B cell (primary cell): ENCODE data around the gene EXD3. TPM values are rescaled to one million over a fixed set of nuclear protein-coding genes. Genes with fewer than 3 reads are reported as not detected.
A peak's percentile ranks its signal among the peaks of the same experiment; 100 is the strongest.

Experiments used
- ATAC-seq: fragments of 200-7000 bp; cut with Tn5 transposase; one replicate; pipeline ENCODE4 v1.10.0; 2021; ENCODE audit warnings: low read depth, mild to moderate bottlenecking, moderate number of reproducible peaks, moderate library complexity
- CTCF ChIA-PET: fragments of 350-600 bp; sonication (Branson Sonifier 250); formaldehyde crosslinking; loops from one replicate; lab custom pipeline; 2021; ENCODE audit warnings: antibody characterized with exemption, inconsistent platforms; lab: Charles Lee
- POLR2A ChIA-PET: fragments of 350-600 bp; sonication (Branson Sonifier 250); formaldehyde crosslinking; loops from one replicate; lab custom pipeline; 2021; ENCODE audit warnings: antibody characterized with exemption; lab: Charles Lee
- DNase-seq: peaks from one replicate; pipeline ENCODE4 v3.0.0; 2013
- H2AFZ ChIP-seq: 2 replicates; pipeline ENCODE4 v1.6.1; 2012; ENCODE audit warnings: mild to moderate bottlenecking, low read depth, low read length; ENCODE audit not compliant: insufficient read depth, poor library complexity, severe bottlenecking
- H3K27ac ChIP-seq, 2 donors: 1 replicate in 1 of 2; 2 replicates in 1 of 2; pipeline ENCODE4 v1.5.1; 2012 to 2013; ENCODE audit warnings: low read length in 2 of 2, mild to moderate bottlenecking in 2 of 2, moderate library complexity in 1 of 2
- H3K27me3 ChIP-seq, 4 experiments: fragments of 200-600 bp in 1 of 4; sonication (generic) in 1 of 4; replicated peaks in 1 of 4; 1 replicate in 2 of 4; 2 replicates in 2 of 4; pipeline versions ENCODE4 v1.6.1 to v1.7.0; 2013 to 2016; ENCODE audit warnings: low read length in 3 of 4, mild to moderate bottlenecking in 2 of 4, mixed read lengths in 1 of 4, moderate library complexity in 1 of 4; ENCODE audit not compliant: insufficient read depth in 4 of 4, control insufficient read depth in 3 of 4; ENCODE audit errors: control extremely low read depth in 1 of 4
- H3K36me3 ChIP-seq, 2 experiments: replicated peaks in 1 of 2; 1 replicate in 1 of 2; 2 replicates in 1 of 2; pipeline versions ENCODE4 v1.6.1 to v1.7.1; 2013; ENCODE audit warnings: low read length in 1 of 2; ENCODE audit not compliant: insufficient read depth in 2 of 2, control insufficient read depth in 1 of 2; ENCODE audit errors: control extremely low read depth in 1 of 2, extremely low read depth in 1 of 2
- H3K4me1 ChIP-seq, 2 donors: fragments of 200-600 bp in 1 of 2; sonication (generic) in 1 of 2; 1 replicate in 1 of 2; 2 replicates in 1 of 2; pipeline versions ENCODE4 v1.5.1 to v1.6.1; 2013 to 2017; ENCODE audit warnings: low read length in 2 of 2; ENCODE audit not compliant: control insufficient read depth in 2 of 2, insufficient read depth in 2 of 2
- H3K4me2 ChIP-seq: replicated peaks from 2 replicates; pipeline ENCODE3; 2012; ENCODE audit warnings: mild to moderate bottlenecking, low read depth, low read length; ENCODE audit not compliant: poor library complexity, severe bottlenecking
- H3K4me3 ChIP-seq, 5 experiments: fragments of 200-600 bp in 1 of 5; sonication (generic) in 1 of 5; 1 replicate in 3 of 5; 2 replicates in 2 of 5; pipeline versions ENCODE4 v1.5.1 to v1.7.0; 2011 to 2016; ENCODE audit warnings: low read length in 4 of 5, mild to moderate bottlenecking in 4 of 5, low read depth in 2 of 5, control low read depth in 1 of 5, moderate library complexity in 1 of 5; ENCODE audit not compliant: insufficient read depth in 1 of 5; ENCODE audit errors: control extremely low read depth in 1 of 5, extremely low read depth in 1 of 5
- H3K79me2 ChIP-seq: fragments of 200-600 bp; sonication (generic); one replicate; pipeline ENCODE4 v1.6.0; 2016; ENCODE audit warnings: low read length; ENCODE audit not compliant: control insufficient read depth, insufficient read depth
- H3K9ac ChIP-seq: fragments of 200-600 bp; sonication (generic); 2 replicates; pipeline ENCODE4 v1.6.1; 2017; ENCODE audit warnings: mild to moderate bottlenecking, low read length, moderate library complexity
- H3K9me3 ChIP-seq, 3 donors: one replicate each; pipeline versions ENCODE4 v1.6.1 to v1.7.1; 2013; ENCODE audit warnings: low read length in 2 of 3; ENCODE audit not compliant: control insufficient read depth in 2 of 3, insufficient read depth in 1 of 3; ENCODE audit errors: control extremely low read depth in 1 of 3
- H4K20me1 ChIP-seq: 2 replicates; pipeline ENCODE4 v1.6.0; 2012; ENCODE audit warnings: mild to moderate bottlenecking, low read length; ENCODE audit not compliant: insufficient read depth, control insufficient read depth, poor library complexity, severe bottlenecking
- H3K27ac Mint-ChIP-seq: one replicate; pipeline ENCODE4 v1.8.0; 2021; ENCODE audit warnings: mixed read lengths
- H3K27me3 Mint-ChIP-seq: one replicate; pipeline ENCODE4 v1.8.0; 2021; ENCODE audit warnings: mixed read lengths
- H3K4me1 Mint-ChIP-seq: one replicate; pipeline ENCODE4 v1.8.0; 2021; ENCODE audit warnings: mixed read lengths
- H3K4me3 Mint-ChIP-seq: one replicate; pipeline ENCODE4 v1.8.0; 2021; ENCODE audit warnings: mixed read lengths
- H3K9me3 Mint-ChIP-seq: one replicate; pipeline ENCODE4 v1.8.0; 2022; ENCODE audit warnings: mixed read lengths; ENCODE audit not compliant: insufficient read depth
- EZH2 ChIP-seq: IDR thresholded peaks from 2 replicates; pipeline ENCODE4 v1.6.1; 2012; ENCODE audit warnings: borderline replicate concordance, low read depth, mild to moderate bottlenecking, moderate library complexity, low read length; ENCODE audit not compliant: insufficient read depth, poor library complexity, severe bottlenecking
- WGBS: methylation state at CpG from one replicate; pipeline ENCODE4 v1.1.5; 2013; ENCODE audit warnings: missing lambda C conversion rate; ENCODE audit not compliant: insufficient coverage; 5-methylcytosine and 5-hydroxymethylcytosine counted together
- intact Hi-C: fragments of 100-400 bp; cut with micrococcal nuclease; formaldehyde crosslinking; loops from one replicate; pipeline ENCODE4 v1.10.0; 2022
- polyA plus RNA-seq: library from polyadenylated mRNA; depleted of rRNA; stranded (reverse); fragments of >200 nt; gene quantifications from 2 replicates; pipeline ENCODE4 v1.2.3, GENCODE V29; 2012
- total RNA-seq, 2 donors: library from RNA; stranded (reverse); fragments of 120-200 nt in 1 of 2; gene quantifications; 1 replicate in 1 of 2; 2 replicates in 1 of 2; pipeline versions ENCODE4 v1.2.3 to v1.2.4, GENCODE V29; 2013 to 2022
- TF ChIP-seq, protein P1 (sequence below): fragments of 200-600 bp; IDR thresholded peaks from one replicate; pipeline ENCODE4 v1.8.0; 2022; ENCODE audit warnings: antibody characterized with exemption, mild to moderate bottlenecking

Gene EXD3
- total and polyA plus RNA-seq, 2 donors (not counting 1 experiment from before 2014, with no cell fraction given), result 22.5 to 23.7 TPM

DNA sequence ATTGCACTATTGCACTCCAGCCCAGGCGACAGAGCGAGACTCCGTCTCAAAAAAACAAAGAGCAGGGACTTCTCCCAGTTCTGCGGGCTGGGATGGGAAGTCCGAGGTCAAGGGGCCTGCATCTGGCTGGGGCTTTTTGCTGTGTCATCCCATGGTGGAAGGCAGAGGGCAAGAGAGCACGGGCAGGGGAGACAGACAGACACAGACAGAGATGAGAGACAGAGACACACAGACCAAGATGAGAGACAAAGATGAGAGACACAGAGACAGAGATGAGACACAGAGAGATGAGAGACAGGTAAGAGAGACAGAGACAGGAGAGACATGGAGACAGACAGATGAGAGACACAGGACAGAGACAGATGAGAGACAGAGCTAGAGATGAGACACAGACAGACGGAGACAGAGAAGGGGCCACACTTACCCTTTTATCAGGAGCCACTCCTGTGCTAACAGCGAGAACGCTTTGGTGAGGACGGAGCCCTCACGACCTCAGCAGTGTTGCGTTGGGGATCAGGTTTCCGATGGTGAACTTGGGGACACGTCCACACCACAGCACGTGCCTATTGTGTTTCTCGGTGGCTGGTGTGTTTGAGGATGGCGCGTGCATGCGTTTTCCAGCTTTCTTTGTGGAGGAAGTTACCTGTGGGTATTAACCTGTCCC lies 154.3 kb downstream of the EXD3 start:
- peak overlapping the region; percentile 53 for H3K9ac ChIP-seq
- TF ChIP-seq, protein P1, sequence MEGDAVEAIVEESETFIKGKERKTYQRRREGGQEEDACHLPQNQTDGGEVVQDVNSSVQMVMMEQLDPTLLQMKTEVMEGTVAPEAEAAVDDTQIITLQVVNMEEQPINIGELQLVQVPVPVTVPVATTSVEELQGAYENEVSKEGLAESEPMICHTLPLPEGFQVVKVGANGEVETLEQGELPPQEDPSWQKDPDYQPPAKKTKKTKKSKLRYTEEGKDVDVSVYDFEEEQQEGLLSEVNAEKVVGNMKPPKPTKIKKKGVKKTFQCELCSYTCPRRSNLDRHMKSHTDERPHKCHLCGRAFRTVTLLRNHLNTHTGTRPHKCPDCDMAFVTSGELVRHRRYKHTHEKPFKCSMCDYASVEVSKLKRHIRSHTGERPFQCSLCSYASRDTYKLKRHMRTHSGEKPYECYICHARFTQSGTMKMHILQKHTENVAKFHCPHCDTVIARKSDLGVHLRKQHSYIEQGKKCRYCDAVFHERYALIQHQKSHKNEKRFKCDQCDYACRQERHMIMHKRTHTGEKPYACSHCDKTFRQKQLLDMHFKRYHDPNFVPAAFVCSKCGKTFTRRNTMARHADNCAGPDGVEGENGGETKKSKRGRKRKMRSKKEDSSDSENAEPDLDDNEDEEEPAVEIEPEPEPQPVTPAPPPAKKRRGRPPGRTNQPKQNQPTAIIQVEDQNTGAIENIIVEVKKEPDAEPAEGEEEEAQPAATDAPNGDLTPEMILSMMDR, result no peak
- TF ChIP-seq EZH2, result no peak

More for the DNA sequence above, 154.3 kb downstream of the EXD3 start:
- ChIA-PET POLR2A (interaction anchor here (0.7 to 1.8 kb wide), 7 partner anchors 9 to 29 kb away, joined by 3 to 6 read pairs (median 4); partner anchors contain the start of genes TOR4A and TUBB4B), CTCF (interaction anchor here (0.6 to 1.5 kb wide), 6 partner anchors 11 to 233 kb away, joined by 3 to 6 read pairs (median 4); no protein-coding TSS in a partner anchor)
- peaks cover 29% of the 10 kb centered on the region for H3K4me1 Mint-ChIP-seq
- DNase-seq, result no peak
- peaks cover 33% of the 10 kb centered on the region for H4K20me1 ChIP-seq
- 68% methylated on average over 15 of the region's 19 CpGs for WGBS
- no peak overlapping the region for H2AFZ ChIP-seq
- no peak for ATAC-seq
- peak overlapping the region; percentile 64 for H3K4me2 ChIP-seq
- peak overlapping the region; percentile 15 to 48 for H3K27ac ChIP-seq
- intact Hi-C loops, result loop anchor here (2.0 kb wide), 1 partner anchor 14 kb away; the partner anchor contains the start of gene NELFB
- H3K27me3 ChIP-seq, result no peaks in the 10 kb centered on the region
- H3K9me3 Mint-ChIP-seq, result no peaks in the 10 kb centered on the region
- H3K27ac Mint-ChIP-seq, result peak overlapping the region; percentile 78
- H3K27me3 Mint-ChIP-seq, result no peaks in the 10 kb centered on the region
- H3K9me3 ChIP-seq, result no peaks in the 10 kb centered on the region
- H3K4me1 ChIP-seq, result peaks cover 11 to 48% of the 10 kb centered on the region in 2 donors
- peak overlapping the region in 4 of 5 experiments; percentile 33 to 50 (median 45) for H3K4me3 ChIP-seq
- peaks cover 33% of the 10 kb centered on the region for H3K79me2 ChIP-seq
- peak overlapping the region; percentile 69 for H3K4me3 Mint-ChIP-seq
- H3K36me3 ChIP-seq, result peaks cover 0 to 28% of the 10 kb centered on the region in 2 experiments
